Smooth muscle cell (in vitro differentiated cells): ENCODE results near the gene FBXW8. TPM values are rescaled to one million over a fixed set of nuclear protein-coding genes. Genes with fewer than 3 reads are reported as not detected.

Experiments
- DNase-seq: peaks from one replicate; lab custom pipeline; 2025; ENCODE audit not compliant: unreplicated experiment; lab: John Stamatoyannopoulos, UW
- H2AFZ ChIP-seq: fragments of 200-600 bp; sonication (generic); 2 replicates; pipeline ENCODE4 v1.6.0; 2016; ENCODE audit warnings: antibody characterized with exemption, low read depth, mild to moderate bottlenecking
- H3F3A ChIP-seq: fragments of 200-600 bp; sonication (generic); 2 replicates; pipeline ENCODE4 v1.6.0; 2017; ENCODE audit warnings: antibody characterized with exemption, low read depth
- H3K27ac ChIP-seq: fragments of 200-600 bp; sonication (generic); 2 replicates; pipeline ENCODE4 v1.5.1; 2016; ENCODE audit warnings: low read depth, mild to moderate bottlenecking
- H3K27me3 ChIP-seq: fragments of 200-600 bp; sonication (generic); 2 replicates; pipeline ENCODE4 v1.6.1; 2016; ENCODE audit warnings: low read depth, mild to moderate bottlenecking
- H3K36me3 ChIP-seq: fragments of 200-600 bp; sonication (generic); 2 replicates; pipeline ENCODE4 v1.5.1; 2016; ENCODE audit warnings: low read depth
- H3K4me1 ChIP-seq: fragments of 200-600 bp; sonication (generic); 2 replicates; pipeline ENCODE4 v1.5.1; 2016; ENCODE audit warnings: low read depth
- H3K4me2 ChIP-seq: fragments of 200-600 bp; sonication (generic); 2 replicates; pipeline ENCODE4 v1.6.0; 2016; ENCODE audit warnings: mild to moderate bottlenecking
- H3K4me3 ChIP-seq: fragments of 200-600 bp; sonication (generic); 2 replicates; pipeline ENCODE4 v1.5.1; 2016; ENCODE audit warnings: mild to moderate bottlenecking
- H3K79me2 ChIP-seq: fragments of 200-600 bp; sonication (generic); 2 replicates; pipeline ENCODE4 v1.6.0; 2016; ENCODE audit warnings: low read depth, mild to moderate bottlenecking
- H3K9ac ChIP-seq: fragments of 200-600 bp; sonication (generic); 2 replicates; pipeline ENCODE4 v1.6.0; 2016; ENCODE audit warnings: low read depth
- H3K9me3 ChIP-seq: fragments of 200-600 bp; sonication (generic); replicated peaks from 2 replicates; pipeline ENCODE4 v1.5.1; 2016; ENCODE audit warnings: low read depth
- H4K20me1 ChIP-seq: fragments of 200-600 bp; sonication (generic); 2 replicates; pipeline ENCODE4 v1.6.0; 2016; ENCODE audit warnings: low read depth
- CTCF ChIP-seq: fragments of 200-600 bp; sonication (generic); IDR thresholded peaks from 2 replicates; pipeline ENCODE4 v1.5.1; 2017; ENCODE audit warnings: borderline replicate concordance, mild to moderate bottlenecking, antibody characterized with exemption; ENCODE audit not compliant: insufficient read depth, poor library complexity, severe bottlenecking
- WGBS: methylation state at CpG from one replicate; pipeline ENCODE4 v1.1.7; 2016; ENCODE audit warnings: low lambda C conversion rate; 5-methylcytosine and 5-hydroxymethylcytosine counted together
- polyA plus RNA-seq: library from polyadenylated mRNA; unstranded; fragments of >200 nt; fragmentation: Nextera tagmentation; extraction: Ambion mirVana; gene quantifications from 2 replicates; pipeline ENCODE4 v1.2.1, GENCODE V29; 2016
- total RNA-seq: library from RNA; depleted of rRNA; stranded (reverse); fragments of >200 nt; gene quantifications from 2 replicates; pipeline ENCODE4 v1.2.3, GENCODE V29; 2014

Gene FBXW8
- total and polyA plus RNA-seq, 2 experiments from 2014 or later = 16.9 to 18.3 TPM

- H3K4me2 ChIP-seq = no peak overlapping the region
- H3K4me3 ChIP-seq = no peak overlapping the region
- H4K20me1 ChIP-seq = peaks cover 60% of the 10 kb centered on the region
- H3K36me3 ChIP-seq = peaks cover 5% of the 10 kb centered on the region
- no peak for TF ChIP-seq CTCF
- no peak for DNase-seq
- WGBS = 59% methylated on average over 12 of the region's 12 CpGs
- H3K4me1 ChIP-seq = no peaks in the 10 kb centered on the region
- H2AFZ ChIP-seq = no peak overlapping the region
- H3K27ac ChIP-seq = no peak overlapping the region
- H3F3A ChIP-seq = no peaks in the 10 kb centered on the region
- no peaks in the 10 kb centered on the region for H3K9me3 ChIP-seq
- no peak overlapping the region for H3K9ac ChIP-seq
- H3K27me3 ChIP-seq = no peaks in the 10 kb centered on the region
- H3K79me2 ChIP-seq = no peaks in the 10 kb centered on the region
Observed at GRCh38 chr12:117020536-117021220, 109.9 kb downstream of the FBXW8 start.

GRCh38 chr12:117022465-117022864, 111.7 kb downstream of the FBXW8 start:
- Histone ChIP-seq H3K4me3 (no peak overlapping the region), H3K27me3 (no peaks in the 10 kb centered on the region), H3K9me3 (no peaks in the 10 kb centered on the region), H3K9ac (no peak overlapping the region), H3K36me3 (no peaks in the 10 kb centered on the region), H3K4me1 (no peaks in the 10 kb centered on the region), H3K4me2 (no peak overlapping the region), H4K20me1 (peaks cover 63% of the 10 kb centered on the region), H3F3A (no peaks in the 10 kb centered on the region), H3K27ac (no peak overlapping the region), H2AFZ (no peak overlapping the region), H3K79me2 (no peaks in the 10 kb centered on the region)
- TF ChIP-seq CTCF = no peak
- DNase-seq = no peak
- WGBS = 92% methylated on average over 6 of the region's 6 CpGs

GRCh38 chr12:117023998-117024960, 113.5 kb downstream of the FBXW8 start:
- Histone ChIP-seq H3F3A (no peaks in the 10 kb centered on the region), H3K4me3 (no peak overlapping the region), H3K27me3 (no peaks in the 10 kb centered on the region), H3K36me3 (no peaks in the 10 kb centered on the region), H3K9ac (no peak overlapping the region), H3K79me2 (no peaks in the 10 kb centered on the region), H2AFZ (no peak overlapping the region), H3K4me2 (no peak overlapping the region), H3K4me1 (no peaks in the 10 kb centered on the region), H3K27ac (no peak overlapping the region), H3K9me3 (no peaks in the 10 kb centered on the region), H4K20me1 (peaks cover 47% of the 10 kb centered on the region)
- TF ChIP-seq CTCF = no peak
- DNase-seq = no peak
- WGBS = 92% methylated on average over 24 of the region's 24 CpGs
